GM18907 (cell line): Measurements from ENCODE around the gene KIF5C.

Experiments used
- ATAC-seq: cut with Tn5 transposase; IDR thresholded peaks from one replicate; pipeline ENCODE4 v1.9.1; 2021; ENCODE audit warnings: mild to moderate bottlenecking, moderate library complexity; ENCODE audit not compliant: unreplicated experiment

Gene KIF5C

DNA sequence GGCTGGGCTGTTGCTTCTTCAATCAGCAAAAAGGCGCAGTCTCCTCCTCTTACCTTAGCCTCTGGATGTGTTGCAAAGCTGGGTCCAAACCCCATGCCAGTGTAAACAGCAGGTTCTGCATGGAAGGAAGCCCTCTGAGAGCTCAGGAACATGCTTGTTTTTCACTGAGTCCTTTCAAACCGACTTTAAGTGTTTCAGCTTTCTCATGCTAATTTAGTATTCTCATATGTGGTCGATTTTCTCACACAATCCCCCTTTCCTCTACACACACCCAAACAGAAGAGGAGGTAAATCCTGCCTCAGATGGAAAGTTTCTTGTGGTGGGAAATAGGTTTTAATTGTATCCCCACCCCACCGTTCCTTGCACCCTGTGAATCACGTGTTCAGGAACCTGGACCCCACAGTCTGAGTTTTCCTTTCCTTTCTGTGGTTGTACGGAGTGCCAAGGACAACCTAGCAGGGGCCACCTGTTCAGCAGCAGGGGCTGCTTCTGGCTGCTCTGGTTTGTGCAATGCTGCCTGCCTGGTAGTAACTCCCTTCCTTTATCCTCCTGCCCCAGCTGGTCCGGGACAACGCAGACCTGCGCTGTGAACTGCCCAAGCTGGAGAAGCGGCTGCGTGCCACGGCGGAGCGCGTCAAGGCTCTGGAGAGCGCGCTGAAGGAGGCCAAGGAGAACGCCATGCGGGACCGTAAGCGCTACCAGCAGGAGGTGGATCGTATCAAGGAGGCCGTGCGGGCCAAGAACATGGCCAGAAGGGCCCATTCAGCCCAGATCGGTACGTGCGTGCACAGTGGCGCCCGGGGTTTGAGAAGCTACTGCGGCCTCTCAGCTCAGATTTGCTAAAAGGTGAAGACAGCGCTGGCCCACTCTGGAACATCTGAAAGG, 134.8 kb downstream of the KIF5C start:
- no peak for ATAC-seq

DNA sequence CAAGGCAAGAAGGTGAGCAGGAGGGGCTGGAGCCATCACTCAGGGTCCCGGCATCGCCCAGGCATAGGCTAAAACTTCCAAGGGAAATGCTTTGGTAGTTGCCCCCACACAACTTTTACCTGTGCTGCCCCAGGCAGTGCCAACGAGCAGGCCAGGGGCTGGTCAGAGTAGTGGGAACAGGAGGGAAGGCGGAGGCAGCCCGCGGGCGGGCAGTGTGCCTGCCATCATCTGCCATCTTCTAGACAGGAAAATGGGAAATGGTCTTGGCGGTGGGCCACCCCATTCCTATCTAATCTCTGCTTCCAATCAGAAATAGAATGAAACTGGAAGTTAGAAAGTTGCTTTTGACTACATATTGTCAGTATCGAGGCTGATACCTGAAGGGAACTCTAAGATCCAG, 137.5 kb downstream of the KIF5C start:
- ATAC-seq: no peak

DNA sequence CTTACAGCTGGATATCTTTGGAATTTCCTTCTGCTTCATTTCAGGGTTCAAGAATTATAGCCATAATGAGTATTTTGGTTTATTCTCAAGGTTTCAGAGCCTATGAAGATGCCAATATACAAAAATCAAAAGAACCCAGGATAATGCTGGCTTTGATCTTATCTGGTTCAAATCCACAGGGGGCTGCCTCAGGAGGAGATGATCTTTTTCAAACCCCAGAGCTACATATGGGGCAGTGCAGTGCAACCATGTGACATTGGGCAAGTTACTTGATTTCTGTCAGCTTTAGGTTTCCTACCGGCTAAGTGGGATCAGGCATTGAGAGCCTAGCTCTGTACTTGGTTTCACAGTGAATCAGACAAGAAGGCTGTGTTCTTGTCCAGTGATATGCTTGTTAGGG, 140.5 kb downstream of the KIF5C start:
- no peak for ATAC-seq

- ATAC-seq: no peak
Measured at GRCh38 chr2:149015926-149016563, 141.0 kb downstream of the KIF5C start.

DNA sequence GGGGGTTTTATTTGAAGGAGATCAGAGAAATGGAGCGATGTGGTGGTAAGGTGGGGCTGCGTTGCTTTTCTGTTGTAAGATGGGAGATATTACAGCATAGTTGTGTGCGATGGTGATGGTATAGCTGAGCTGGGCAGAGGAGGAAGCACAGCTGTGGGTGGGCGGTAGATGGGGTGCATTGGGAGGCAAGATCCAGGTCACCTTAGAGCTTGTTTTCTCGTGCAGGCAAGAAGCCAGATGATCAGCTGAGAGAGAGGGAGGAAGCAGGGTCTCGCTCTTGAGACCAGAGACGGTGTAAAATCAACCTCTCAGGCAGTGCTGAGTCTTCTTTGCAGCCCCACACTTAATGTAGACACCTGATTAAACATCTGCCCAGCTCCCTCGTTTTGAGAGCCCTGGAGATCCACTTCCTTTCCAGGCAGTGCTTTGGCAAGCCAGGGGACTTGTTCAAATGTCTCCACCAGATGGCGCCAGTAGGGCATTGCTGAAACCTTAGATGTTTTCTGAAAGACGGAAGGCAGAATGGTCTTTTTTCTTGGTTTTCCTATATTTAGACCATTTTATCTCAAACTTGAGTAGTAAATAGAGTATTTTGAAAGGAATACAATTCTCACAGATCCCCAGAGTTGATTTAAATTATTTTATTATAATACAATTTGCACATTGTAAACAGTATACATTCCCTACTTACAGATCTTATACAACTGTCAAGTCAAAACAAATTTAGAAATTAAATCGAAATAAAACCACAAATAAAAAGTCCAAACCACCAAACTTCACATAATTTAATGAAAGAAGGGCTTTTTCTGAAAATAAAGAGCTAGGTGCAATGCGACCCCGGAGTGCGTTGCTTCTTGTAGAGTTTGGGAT, 142.3 kb downstream of the KIF5C start:
- peak; percentile 27 for ATAC-seq

- ATAC-seq: no peak
Measured at GRCh38 chr2:149018981-149019380, 144.0 kb downstream of the KIF5C start.

- ATAC-seq: no peak
Measured at GRCh38 chr2:149019768-149020167, 144.7 kb downstream of the KIF5C start.

- peak; percentile 47 for ATAC-seq
Measured at GRCh38 chr2:149020432-149020851, 145.4 kb downstream of the KIF5C start.

- peak; percentile 77 for ATAC-seq
Measured at GRCh38 chr2:149021271-149021719, 146.3 kb downstream of the KIF5C start.

GRCh38 chr2:149021761-149022160, 146.7 kb downstream of the KIF5C start:
- peak; percentile 72 for ATAC-seq

DNA sequence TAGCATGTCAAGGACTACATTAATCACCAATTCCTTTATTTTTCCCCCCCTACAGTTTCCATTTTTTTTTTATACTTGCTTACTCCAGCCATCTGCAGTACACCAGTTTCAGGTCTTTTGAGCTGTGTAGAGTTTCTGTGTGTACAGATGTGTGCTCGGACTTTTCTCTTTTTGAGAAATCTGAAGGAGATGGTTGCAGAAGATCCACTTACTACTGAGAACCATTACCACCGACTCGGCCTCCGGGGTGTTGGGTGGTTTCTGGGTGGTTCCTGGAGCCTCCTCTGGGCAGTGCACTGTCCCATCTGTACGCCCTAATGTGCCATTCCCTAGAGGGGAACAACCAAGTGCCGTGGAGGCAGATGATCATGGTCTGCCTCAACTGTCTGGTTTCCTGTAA, 148.1 kb downstream of the KIF5C start:
- ATAC-seq: no peak

GRCh38 chr2:149027590-149028250, 152.7 kb downstream of the KIF5C start:
- ATAC-seq: no peak

DNA sequence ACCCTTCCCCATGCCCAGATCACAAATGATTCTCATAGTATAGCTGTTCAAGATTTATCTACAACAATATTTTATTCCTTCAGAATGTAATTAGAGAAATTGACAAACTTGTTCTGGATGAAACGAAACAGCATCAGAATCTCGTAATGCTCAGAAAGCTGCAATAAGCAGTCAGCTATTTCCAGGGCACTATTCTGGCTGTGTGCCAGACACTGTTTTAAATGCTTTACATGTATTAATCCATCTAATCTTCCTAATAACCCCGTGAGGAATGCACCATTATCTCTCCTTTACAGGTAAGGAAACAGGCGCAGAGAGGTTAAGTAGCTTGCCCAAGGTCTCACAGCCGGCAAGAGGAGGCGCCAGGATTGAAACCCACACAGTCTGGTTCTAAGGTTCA, 153.3 kb downstream of the KIF5C start:
- no peak for ATAC-seq

GRCh38 chr2:149028891-149029290, 153.9 kb downstream of the KIF5C start:
- no peak for ATAC-seq

GRCh38 chr2:149029307-149029965, 154.4 kb downstream of the KIF5C start:
- no peak for ATAC-seq

DNA sequence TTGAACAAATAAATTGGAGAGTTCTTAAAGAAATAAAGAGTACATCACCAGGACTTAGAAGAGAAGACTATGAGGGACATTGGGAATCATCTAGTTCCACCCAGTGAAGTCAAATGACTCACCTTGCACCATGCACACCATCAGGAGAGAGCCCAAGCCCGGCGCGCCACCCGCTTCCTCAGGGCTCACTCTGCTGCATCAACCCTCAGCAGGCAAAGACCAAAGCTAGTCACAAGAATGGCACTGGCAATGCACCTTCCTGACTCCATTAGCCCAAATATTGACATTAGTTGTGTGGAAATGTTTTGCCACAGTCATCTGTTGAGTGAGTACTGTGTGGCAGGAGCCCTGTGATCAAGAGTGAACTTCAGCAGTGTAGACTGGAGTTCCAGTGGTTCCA, 156.4 kb downstream of the KIF5C start:
- no peak for ATAC-seq

DNA sequence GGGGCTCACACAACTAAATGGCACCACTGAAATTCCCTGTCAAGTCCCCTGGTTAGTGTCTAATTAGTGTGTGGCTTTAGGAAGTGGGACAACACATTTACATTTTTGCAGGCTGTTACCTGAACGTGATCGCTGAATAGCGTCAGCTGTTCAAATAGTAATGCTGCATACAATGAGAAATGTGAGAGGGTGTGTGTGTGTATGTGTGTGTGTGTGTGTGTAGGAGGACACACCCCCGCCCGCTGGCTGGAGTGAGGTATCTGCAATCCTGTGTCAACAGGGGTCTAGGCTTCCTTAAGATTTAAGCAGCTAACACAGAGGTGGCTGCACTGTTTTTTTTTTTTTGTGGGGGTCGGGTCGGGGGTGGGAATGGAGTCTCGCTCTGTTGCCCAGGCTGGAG, 158.7 kb downstream of the KIF5C start:
- ATAC-seq: no peak

- no peak for ATAC-seq
Measured at GRCh38 chr2:149034406-149034805, 159.4 kb downstream of the KIF5C start.

GRCh38 chr2:149036507-149037293, 161.7 kb downstream of the KIF5C start:
- ATAC-seq: no peak
